GM18507 (cell line): ENCODE measurements around the gene AGBL1.

ENCODE experiments used
- DNase-seq: peaks from one replicate; pipeline ENCODE4 v3.0.0; 2011; ENCODE audit warnings: low read depth; ENCODE audit not compliant: insufficient read length; ENCODE audit errors: extremely low spot score
- FAIRE-seq: peaks from 2 replicates; lab custom pipeline; 2011; peaks lifted over from hg19 to GRCh38; lab: Jason Lieb, UNC

Gene AGBL1

GRCh38 chr15:86725628-86726027, 646.0 kb downstream of the AGBL1 start:
- no peak for FAIRE-seq
- DNase-seq: no peak

- FAIRE-seq: no peak
- no peak for DNase-seq
These were observed 655.8 kb downstream of the AGBL1 start for GRCh38 chr15:86735247-86736040.

- no peak for FAIRE-seq
- no peak for DNase-seq
These were observed 662.2 kb downstream of the AGBL1 start for GRCh38 chr15:86741917-86742316.

GRCh38 chr15:86743283-86743903, 663.7 kb downstream of the AGBL1 start:
- FAIRE-seq: no peak
- no peak for DNase-seq

- no peak for FAIRE-seq
- DNase-seq: no peak
These were observed 664.6 kb downstream of the AGBL1 start for GRCh38 chr15:86744198-86744780.

GRCh38 chr15:86751116-86751515, 671.4 kb downstream of the AGBL1 start:
- FAIRE-seq (no peak), DNase-seq (no peak)

GRCh38 chr15:86754846-86755245, 675.2 kb downstream of the AGBL1 start:
- DNase-seq: no peak
- FAIRE-seq: no peak

- FAIRE-seq: no peak
- no peak for DNase-seq
These were observed 677.0 kb downstream of the AGBL1 start for GRCh38 chr15:86756688-86757087.

GRCh38 chr15:86759800-86760523, 680.3 kb downstream of the AGBL1 start:
- no peak for FAIRE-seq
- DNase-seq: no peak

- DNase-seq (no peak), FAIRE-seq (no peak)
These were observed 683.2 kb downstream of the AGBL1 start for GRCh38 chr15:86762874-86763273.

- no peak for FAIRE-seq
- DNase-seq: no peak
These were observed 684.4 kb downstream of the AGBL1 start for GRCh38 chr15:86764021-86764420.

GRCh38 chr15:86765281-86765680, 685.6 kb downstream of the AGBL1 start:
- DNase-seq (no peak), FAIRE-seq (no peak)

- FAIRE-seq (no peak), DNase-seq (no peak)
These were observed 692.8 kb downstream of the AGBL1 start for GRCh38 chr15:86772369-86773059.

GRCh38 chr15:86773736-86774135, 694.1 kb downstream of the AGBL1 start:
- FAIRE-seq (no peak), DNase-seq (no peak)

GRCh38 chr15:86776145-86776544, 696.5 kb downstream of the AGBL1 start:
- no peak for FAIRE-seq
- DNase-seq: no peak

- DNase-seq: no peak
- no peak for FAIRE-seq
These were observed 716.9 kb downstream of the AGBL1 start for GRCh38 chr15:86796521-86796920.

- no peak for FAIRE-seq
- DNase-seq: no peak
These were observed 717.5 kb downstream of the AGBL1 start for GRCh38 chr15:86797135-86797534.

- no peak for DNase-seq
- no peak for FAIRE-seq
These were observed 719.6 kb downstream of the AGBL1 start for GRCh38 chr15:86799226-86799625.

- FAIRE-seq: no peak
- no peak for DNase-seq
These were observed 722.6 kb downstream of the AGBL1 start for GRCh38 chr15:86802244-86802643.

- DNase-seq (no peak), FAIRE-seq (no peak)
These were observed 724.7 kb downstream of the AGBL1 start for GRCh38 chr15:86804406-86804805.
